Mucosa of stomach (tissue), 1 donor: ENCODE results near the gene RXRA.

Experiments used
- H3K27me3 ChIP-seq: one replicate; pipeline ENCODE4 v1.7.0; 2013; ENCODE audit warnings: mild to moderate bottlenecking, low read length; ENCODE audit not compliant: control insufficient read depth, insufficient read depth
- H3K36me3 ChIP-seq: one replicate; pipeline ENCODE4 v1.7.0; 2013; ENCODE audit warnings: low read length; ENCODE audit not compliant: control insufficient read depth, insufficient read depth
- H3K4me1 ChIP-seq: one replicate; pipeline ENCODE4 v1.7.0; 2013; ENCODE audit warnings: mild to moderate bottlenecking, low read length; ENCODE audit not compliant: control insufficient read depth, insufficient read depth
- H3K4me3 ChIP-seq: one replicate; pipeline ENCODE4 v1.7.0; 2013; ENCODE audit warnings: low read length
- H3K9ac ChIP-seq: one replicate; pipeline ENCODE4 v1.7.0; 2013; ENCODE audit warnings: mild to moderate bottlenecking, low read length, moderate library complexity
- H3K9me3 ChIP-seq: one replicate; pipeline ENCODE4 v1.7.0; 2013; ENCODE audit warnings: mild to moderate bottlenecking, low read length, moderate library complexity; ENCODE audit not compliant: control insufficient read depth
- donor health status: Pancreatic carcinoma.

Gene RXRA

DNA sequence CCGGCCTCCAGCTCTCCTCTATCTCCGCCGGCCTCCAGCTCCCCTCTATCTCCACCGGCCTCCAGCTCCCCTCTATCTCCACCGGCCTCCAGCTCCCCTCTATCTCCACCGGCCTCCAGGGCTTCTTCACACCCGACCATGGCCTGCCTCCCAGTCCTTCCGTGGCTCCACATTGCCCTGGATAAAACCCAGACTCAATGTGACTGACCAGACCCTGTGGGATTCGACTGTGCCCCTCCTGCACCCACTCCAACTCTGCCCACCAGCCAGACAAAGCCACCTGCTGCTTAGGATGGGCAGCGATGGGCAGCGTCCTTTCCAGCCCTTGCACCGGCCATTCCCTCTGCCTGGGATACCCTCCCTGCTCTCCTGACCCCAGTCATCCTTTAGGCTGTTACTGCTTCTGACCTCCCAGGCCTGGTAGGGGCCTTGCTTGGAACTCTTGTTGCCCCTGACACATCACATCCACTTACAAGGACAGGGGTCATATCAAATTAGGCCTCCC lies 30.5 kb upstream of the RXRA start:
- H3K9ac ChIP-seq: no peak overlapping the region
- H3K27me3 ChIP-seq: peaks cover 17% of the 10 kb centered on the region
- no peaks in the 10 kb centered on the region for H3K9me3 ChIP-seq
- H3K4me1 ChIP-seq: peaks cover 15% of the 10 kb centered on the region
- no peak overlapping the region for H3K4me3 ChIP-seq
- no peaks in the 10 kb centered on the region for H3K36me3 ChIP-seq

DNA sequence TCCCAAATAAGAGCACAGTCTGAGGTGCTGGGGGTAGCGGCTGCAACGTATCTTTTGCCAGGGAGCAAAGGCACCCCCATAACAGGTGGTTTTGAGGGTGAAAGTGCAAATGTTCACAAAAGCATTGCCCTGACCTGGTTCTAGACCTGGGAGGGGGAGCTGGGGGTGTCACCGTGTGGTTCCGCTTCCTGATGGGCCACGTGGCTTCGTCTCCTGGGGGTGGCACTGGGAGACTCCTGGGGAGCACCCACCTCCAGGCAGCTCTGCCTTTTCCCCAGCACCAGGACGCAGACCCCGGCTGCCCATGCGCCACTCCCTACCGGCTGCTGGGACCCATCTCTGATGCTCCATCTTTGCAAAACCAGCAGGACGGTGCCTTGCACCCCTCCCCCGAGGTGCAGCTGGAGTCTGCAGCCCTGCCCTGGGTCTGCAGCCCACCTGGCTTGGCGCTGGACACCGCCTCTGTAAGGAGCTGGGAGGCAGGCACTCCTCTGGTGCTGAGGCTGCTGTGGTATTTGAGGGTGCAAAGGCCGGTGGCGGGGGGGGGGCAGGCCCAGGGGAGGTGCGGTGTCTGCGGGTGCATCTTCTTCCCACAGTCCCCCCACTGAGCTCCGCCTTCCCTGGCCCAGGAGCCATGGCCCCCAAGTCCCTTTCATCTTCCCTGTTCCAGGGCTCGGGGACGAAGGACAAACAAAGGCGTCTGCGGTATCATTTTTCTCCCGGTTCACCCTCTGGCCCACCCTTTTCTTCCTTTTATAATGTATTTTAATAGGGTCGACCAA lies 29.8 kb upstream of the RXRA start:
- Histone ChIP-seq H3K9ac (no peak overlapping the region), H3K9me3 (no peaks in the 10 kb centered on the region), H3K4me3 (no peak overlapping the region), H3K36me3 (no peaks in the 10 kb centered on the region), H3K27me3 (peaks cover 17% of the 10 kb centered on the region), H3K4me1 (peaks cover 18% of the 10 kb centered on the region)

DNA sequence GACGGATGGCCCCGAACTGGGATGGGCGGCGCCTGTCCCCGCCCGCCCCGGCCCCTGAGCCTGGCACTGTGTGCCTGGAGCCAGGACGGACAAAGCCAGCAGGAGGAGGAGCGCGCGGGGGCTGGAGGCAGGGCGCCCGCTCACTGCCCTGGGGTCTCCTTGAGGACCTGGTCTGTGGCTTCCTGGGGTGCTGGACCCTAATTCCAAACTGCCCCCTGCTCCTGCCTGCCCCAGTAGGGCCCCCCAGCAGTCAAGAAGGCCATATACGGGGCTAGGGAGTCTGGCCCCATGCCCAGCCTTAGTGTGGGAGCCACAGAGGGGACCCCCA lies 29.2 kb upstream of the RXRA start:
- Histone ChIP-seq H3K4me1 (peaks cover 22% of the 10 kb centered on the region), H3K9ac (no peak overlapping the region), H3K36me3 (no peaks in the 10 kb centered on the region), H3K9me3 (no peaks in the 10 kb centered on the region), H3K4me3 (no peak overlapping the region), H3K27me3 (peaks cover 17% of the 10 kb centered on the region)

DNA sequence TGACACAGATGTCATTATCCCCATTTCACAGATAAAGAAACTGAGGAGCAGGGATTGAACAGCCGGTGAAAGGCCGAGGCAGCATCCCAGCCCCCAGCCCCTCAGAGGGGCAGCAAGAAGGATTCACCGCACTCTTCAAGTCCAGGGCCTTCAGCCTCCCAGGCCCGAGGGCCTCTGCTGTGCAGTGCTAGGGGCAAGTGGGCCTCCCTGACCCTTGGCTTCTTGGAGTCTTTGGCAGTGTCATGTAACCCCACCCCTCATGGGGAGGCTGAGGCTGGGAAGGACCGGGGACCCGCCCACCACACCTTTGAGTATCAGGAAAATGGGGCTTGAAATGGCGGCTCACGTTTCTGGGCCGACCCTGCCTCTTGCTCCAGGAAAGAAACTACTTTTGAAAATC lies 28.7 kb upstream of the RXRA start:
- peaks cover 22% of the 10 kb centered on the region for H3K4me1 ChIP-seq
- H3K27me3 ChIP-seq: peaks cover 17% of the 10 kb centered on the region
- no peaks in the 10 kb centered on the region for H3K9me3 ChIP-seq
- no peak overlapping the region for H3K4me3 ChIP-seq
- H3K9ac ChIP-seq: no peak overlapping the region
- H3K36me3 ChIP-seq: no peaks in the 10 kb centered on the region

DNA sequence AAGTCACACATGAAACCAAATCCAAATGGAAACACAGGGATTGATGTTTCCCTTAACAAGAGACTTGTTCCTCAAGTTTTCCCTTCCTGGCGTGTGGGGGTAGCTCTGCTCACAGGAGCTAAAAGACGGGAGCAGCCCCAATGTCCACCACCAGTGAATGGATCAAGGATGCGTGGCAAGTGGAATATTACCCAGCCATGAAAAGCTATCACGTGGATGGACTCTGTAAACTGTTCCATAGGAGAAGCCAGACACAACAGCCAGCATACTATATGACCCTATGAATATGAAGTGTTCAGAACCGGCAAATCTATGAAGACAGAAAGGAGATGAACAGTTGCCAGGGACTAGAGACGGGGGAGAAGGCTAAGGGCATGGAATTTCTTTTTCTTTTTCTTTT lies 28.3 kb upstream of the RXRA start:
- Histone ChIP-seq H3K4me3 (no peak overlapping the region), H3K36me3 (no peaks in the 10 kb centered on the region), H3K27me3 (peaks cover 15% of the 10 kb centered on the region), H3K4me1 (peaks cover 22% of the 10 kb centered on the region), H3K9ac (no peak overlapping the region), H3K9me3 (no peaks in the 10 kb centered on the region)

DNA sequence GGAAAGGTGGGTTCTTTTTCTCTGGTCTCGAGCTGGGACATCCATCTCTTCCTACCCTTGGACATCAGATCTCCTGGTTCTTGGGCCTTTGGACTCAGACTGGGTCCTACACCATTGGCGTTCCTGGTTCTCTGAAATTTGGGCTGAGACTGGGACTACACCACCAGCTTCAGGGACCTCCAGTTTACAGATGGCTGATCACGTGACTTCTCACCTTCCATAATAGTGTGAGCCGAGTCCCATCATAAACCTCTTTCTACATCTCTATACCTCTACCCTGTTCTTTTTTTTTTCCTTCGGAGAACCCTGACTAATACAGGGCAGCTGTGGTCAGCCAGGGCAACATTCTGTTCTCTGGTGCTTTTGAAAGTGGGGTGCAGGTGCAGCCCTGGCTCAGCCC lies 27.2 kb upstream of the RXRA start:
- Histone ChIP-seq H3K9me3 (no peaks in the 10 kb centered on the region), H3K4me1 (peaks cover 11% of the 10 kb centered on the region), H3K4me3 (no peak overlapping the region), H3K9ac (no peak overlapping the region), H3K36me3 (no peaks in the 10 kb centered on the region), H3K27me3 (peaks cover 6% of the 10 kb centered on the region)

DNA sequence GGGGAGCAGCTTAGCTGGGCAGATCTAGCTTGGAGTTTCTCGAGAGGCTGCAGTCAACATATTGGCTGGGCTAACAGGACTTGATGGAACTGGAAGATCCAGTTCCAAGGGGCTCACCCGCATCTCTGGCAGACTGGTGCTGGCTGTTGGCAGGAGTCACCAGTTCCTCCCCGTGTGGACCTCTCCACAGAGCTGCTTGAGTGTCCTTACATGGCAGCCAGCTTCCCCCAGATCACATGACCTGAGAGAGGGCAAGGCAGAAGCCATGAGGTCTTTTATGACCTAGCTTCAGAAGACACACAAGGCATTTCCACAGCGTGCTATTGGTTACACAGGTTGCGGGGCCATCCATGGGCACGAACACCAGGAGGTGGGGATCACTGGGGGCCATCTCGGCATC lies 26.4 kb upstream of the RXRA start:
- no peak overlapping the region for H3K9ac ChIP-seq
- H3K4me1 ChIP-seq: peaks cover 7% of the 10 kb centered on the region
- no peaks in the 10 kb centered on the region for H3K9me3 ChIP-seq
- no peaks in the 10 kb centered on the region for H3K27me3 ChIP-seq
- no peaks in the 10 kb centered on the region for H3K36me3 ChIP-seq
- no peak overlapping the region for H3K4me3 ChIP-seq

DNA sequence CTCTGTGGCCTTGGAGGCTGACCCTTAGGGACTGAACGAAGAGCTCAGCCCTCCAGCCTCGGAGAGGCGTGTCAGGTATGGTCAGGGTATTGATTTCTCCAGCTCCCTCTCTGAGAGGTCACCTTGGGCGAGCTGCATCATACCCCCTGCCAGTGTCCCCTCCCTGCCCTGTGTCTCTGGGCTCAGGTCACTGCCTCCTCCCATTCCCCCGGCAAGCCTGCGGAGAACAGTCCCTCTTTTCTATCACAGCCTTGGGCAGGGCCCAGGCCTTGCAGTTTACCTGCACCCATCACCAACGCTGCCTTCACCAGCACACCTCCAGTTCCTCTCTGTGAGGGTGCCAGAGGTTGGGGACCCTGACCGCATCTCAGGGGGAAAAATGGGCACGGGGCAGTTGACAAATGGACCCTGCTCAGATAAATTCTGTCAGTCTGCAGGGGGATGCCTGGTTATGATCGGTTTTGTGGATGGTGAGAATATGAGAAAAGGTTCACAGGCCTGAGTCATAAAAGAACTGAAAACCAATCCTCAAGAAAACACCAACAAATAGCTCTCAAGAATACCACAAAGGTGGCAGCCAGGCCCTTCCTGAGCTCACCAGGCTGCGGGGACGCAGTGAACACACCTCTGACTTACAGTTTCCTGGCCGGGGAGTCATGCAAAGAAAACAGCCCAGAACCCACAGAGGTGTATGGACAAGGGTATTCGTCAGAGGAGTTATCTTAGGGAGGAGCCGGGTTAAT lies 24.7 kb upstream of the RXRA start:
- Histone ChIP-seq H3K9me3 (no peaks in the 10 kb centered on the region), H3K9ac (no peak overlapping the region), H3K36me3 (no peaks in the 10 kb centered on the region), H3K4me1 (peaks cover 7% of the 10 kb centered on the region), H3K4me3 (no peak overlapping the region), H3K27me3 (no peaks in the 10 kb centered on the region)

DNA sequence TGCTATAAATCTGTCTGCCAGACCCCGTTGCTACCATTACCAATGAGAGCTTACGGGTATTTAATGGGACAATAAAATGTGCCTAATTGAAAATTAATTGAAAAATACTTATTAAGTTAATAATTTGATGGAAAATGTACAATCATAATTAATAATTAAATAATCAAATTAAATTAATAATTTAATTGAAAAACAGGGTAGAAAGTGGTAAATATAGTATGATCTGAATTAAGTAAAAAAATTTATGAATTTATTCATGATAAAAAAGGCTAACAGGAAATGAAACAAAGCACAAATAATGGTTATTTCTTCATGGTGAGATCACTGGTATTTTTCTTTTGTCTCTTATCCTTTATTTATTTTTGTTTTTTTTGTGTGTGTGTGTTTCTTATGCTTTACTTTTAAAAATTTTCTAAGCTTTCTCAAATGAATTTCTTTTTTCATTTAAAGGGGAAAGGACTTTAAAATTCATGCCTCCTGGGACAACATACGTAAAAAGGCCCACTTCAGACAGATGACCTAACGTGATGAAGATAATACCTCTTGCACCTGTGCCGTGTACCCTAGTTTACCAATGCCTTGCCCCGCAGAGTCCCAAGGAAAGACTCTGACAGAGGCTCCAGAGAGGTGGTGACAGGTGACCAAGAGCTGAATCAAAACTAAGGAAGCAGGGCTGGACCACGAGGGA lies 24.0 kb upstream of the RXRA start:
- H3K36me3 ChIP-seq: no peaks in the 10 kb centered on the region

DNA sequence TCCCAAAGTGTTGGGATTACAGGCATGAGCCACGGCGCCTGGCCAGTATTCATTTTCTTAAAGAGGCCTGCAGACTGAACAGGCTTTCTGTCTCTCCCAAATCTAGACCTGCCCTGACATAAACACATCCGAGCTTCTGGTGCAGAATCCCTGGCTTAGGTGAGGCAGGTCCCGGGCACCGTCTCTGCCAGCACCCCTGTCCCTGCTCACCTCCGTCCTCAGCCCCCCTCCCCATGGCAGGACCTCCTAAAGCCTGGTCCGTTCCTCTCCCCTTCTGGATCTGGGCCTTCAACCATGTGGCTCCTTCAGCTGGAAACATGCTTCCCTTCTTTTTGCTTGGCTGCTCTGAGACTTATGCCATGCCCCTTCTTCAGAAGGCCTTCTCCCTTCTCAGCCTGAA lies 22.7 kb upstream of the RXRA start:
- H3K4me1 ChIP-seq: peaks cover 20% of the 10 kb centered on the region
- H3K4me3 ChIP-seq: no peak overlapping the region
- H3K27me3 ChIP-seq: no peaks in the 10 kb centered on the region
- H3K9me3 ChIP-seq: no peaks in the 10 kb centered on the region
- no peaks in the 10 kb centered on the region for H3K36me3 ChIP-seq
- H3K9ac ChIP-seq: no peak overlapping the region

More for the DNA sequence above, 24.0 kb upstream of the RXRA start:
- H3K9me3 ChIP-seq: no peaks in the 10 kb centered on the region
- no peaks in the 10 kb centered on the region for H3K27me3 ChIP-seq
- H3K4me3 ChIP-seq: no peak overlapping the region
- H3K4me1 ChIP-seq: peaks cover 10% of the 10 kb centered on the region
- H3K9ac ChIP-seq: no peak overlapping the region

DNA sequence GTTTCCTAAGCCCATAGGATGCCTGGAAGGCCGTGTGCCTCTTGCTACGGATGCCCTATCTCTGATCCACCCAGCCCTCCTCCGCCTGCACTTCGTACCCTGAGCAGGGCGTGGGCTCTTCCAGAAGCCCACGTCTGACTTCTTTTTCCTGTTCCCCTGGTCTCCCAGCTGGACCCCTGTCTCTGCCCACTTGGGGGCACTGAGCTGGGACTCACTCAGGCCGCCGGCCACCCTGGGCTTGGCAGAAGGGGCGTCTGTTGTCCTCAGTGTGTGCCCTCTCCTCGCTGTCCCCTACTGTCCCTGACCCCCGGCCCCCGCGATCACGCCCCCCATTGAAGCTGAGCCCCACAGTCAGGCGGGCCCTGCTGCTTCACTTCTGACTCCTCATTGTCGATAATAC lies 22.0 kb upstream of the RXRA start:
- H3K36me3 ChIP-seq: no peaks in the 10 kb centered on the region
- no peak overlapping the region for H3K9ac ChIP-seq
- no peaks in the 10 kb centered on the region for H3K9me3 ChIP-seq
- no peaks in the 10 kb centered on the region for H3K27me3 ChIP-seq
- H3K4me1 ChIP-seq: peaks cover 20% of the 10 kb centered on the region
- no peak overlapping the region for H3K4me3 ChIP-seq

DNA sequence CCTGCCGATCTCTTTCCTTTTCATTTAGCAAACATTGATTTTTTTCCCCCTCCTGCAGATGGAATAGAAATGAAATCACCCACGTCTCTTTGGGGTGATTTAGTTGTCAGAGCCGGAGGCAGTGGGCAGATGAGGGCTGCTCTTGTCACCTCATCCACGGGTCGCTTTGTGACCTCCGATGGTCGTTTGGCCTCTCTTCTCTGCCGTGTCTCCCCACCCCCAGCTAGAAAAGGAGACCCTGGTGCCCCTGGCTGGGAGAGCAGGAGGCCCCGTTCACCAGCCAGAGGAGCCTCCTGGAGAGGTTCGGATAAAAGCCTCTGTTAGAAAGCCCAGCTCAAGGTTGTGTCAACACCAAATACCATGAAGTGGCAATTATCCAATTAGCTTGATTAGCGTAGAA lies 21.6 kb upstream of the RXRA start:
- peaks cover 20% of the 10 kb centered on the region for H3K4me1 ChIP-seq

More for the DNA sequence above, 21.6 kb upstream of the RXRA start:
- Histone ChIP-seq H3K36me3 (no peaks in the 10 kb centered on the region), H3K9ac (no peak overlapping the region), H3K27me3 (no peaks in the 10 kb centered on the region), H3K4me3 (no peak overlapping the region), H3K9me3 (no peaks in the 10 kb centered on the region)
